Stimulated activated naive B cell treated with anti-CD40 and anti-IgM and Interleukin-4, amounts not matched to agents 10 μg/mL and 1 μg/mL and 100 μg/mL, for 72 hours (primary cell): ENCODE data around the gene ZSCAN12.
"Not testable (repeated sequence)": the region's sequence is repeated elsewhere in the genome, so short reads cannot be mapped to it uniquely, and the experiment has no call there.

Experiments used
- ATAC-seq, 2 donors: fragments of 150-1000 bp; cut with Tn5 transposase; replicated peaks; 2 replicates each; pipeline ENCODE4 v1.10.0; 2021; ENCODE audit warnings: moderate library complexity in 1 of 2
- DNase-seq: peaks from one replicate; pipeline ENCODE4 v3.0.0; 2021
- H3K27ac Mint-ChIP-seq: one replicate; pipeline ENCODE4 v1.8.0; 2022; ENCODE audit warnings: mild to moderate bottlenecking, mixed read lengths
- H3K27me3 Mint-ChIP-seq, 2 donors: one replicate each; pipeline ENCODE4 v1.8.0; 2022; ENCODE audit warnings: mixed read lengths in 2 of 2
- H3K36me3 Mint-ChIP-seq, 2 donors: one replicate each; pipeline ENCODE4 v1.8.0; 2022; ENCODE audit warnings: mixed read lengths in 2 of 2, mild to moderate bottlenecking in 1 of 2
- H3K4me1 Mint-ChIP-seq, 2 donors: one replicate each; pipeline ENCODE4 v1.8.0; 2022; ENCODE audit warnings: mixed read lengths in 2 of 2, mild to moderate bottlenecking in 1 of 2
- H3K4me3 Mint-ChIP-seq, 2 donors: one replicate each; pipeline ENCODE4 v1.8.0; 2022; ENCODE audit warnings: mild to moderate bottlenecking in 2 of 2, mixed read lengths in 2 of 2, moderate library complexity in 1 of 2
- H3K9me3 Mint-ChIP-seq, 2 donors: one replicate each; pipeline ENCODE4 v1.8.0; 2022; ENCODE audit warnings: mixed read lengths in 2 of 2, mild to moderate bottlenecking in 1 of 2

ZSCAN12 gene

DNA sequence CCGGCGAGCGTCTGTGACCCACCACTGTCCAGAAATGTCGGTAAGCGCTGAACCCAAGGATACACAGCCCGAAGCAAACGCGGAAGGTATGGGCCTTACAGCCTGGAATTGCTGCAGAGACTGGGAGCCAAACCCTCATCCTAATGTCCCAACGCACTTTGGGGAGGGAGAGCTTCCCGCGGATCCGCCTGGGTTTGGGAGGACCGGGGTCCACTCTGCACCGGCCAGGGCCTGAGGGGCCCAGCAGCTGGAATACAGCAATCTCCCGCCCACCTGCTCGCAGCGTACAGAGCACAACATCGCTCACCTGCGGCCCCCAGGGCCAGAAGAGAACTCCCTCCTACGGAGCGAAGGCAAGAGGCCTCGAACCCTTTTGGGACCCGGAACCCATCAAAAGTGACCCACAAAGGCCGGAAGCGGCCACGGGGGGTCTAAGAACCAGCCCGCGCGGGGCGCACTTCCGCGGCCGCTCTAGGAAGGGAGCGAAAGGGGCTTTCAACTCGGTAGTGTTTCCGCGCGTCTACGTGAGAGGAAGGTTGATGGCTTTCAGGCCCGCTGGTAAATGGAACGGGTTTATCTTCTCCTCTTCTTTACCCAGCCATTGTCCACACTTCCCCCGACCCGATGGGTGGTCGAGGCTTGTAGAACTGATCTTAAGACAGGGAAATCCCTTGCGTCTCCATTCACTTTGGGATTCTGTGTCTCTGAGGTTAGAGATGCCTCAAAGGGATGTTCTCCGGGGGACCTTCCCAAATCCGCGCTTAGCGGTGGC, at the start of gene ZSCAN12:
ZSCAN12 (minus strand) TSS at position 398 of the 772 bp plus-strand sequence. CDS start 1,342 bp downstream, outside the sequence.
- Mint-ChIP-seq H3K9me3 (no peaks in the 10 kb centered on the region), H3K27ac (peak within 1 kb of the TSS; percentile 97), H3K36me3 (peaks cover 32 to 38% of the 10 kb centered on the region in 2 donors), H3K27me3 (peaks cover 19 to 29% of the 10 kb centered on the region in 2 donors), H3K4me3 (peak within 1 kb of the TSS; percentile 94), H3K4me1 (peaks cover 27 to 46% of the 10 kb centered on the region in 2 donors)
- DNase-seq (peak; percentile 85), ATAC-seq (peak; percentile 96)

- Mint-ChIP-seq H3K36me3 (peaks cover 0 to 5% of the 10 kb centered on the region in 2 donors), H3K4me3 (no peak overlapping the region), H3K4me1 (peaks cover 6 to 8% of the 10 kb centered on the region in 2 donors)
These were observed 49.5 kb upstream of the ZSCAN12 start for GRCh38 chr6:28449056-28449455.

GRCh38 chr6:28447512-28447906, 48.0 kb upstream of the ZSCAN12 start:
- H3K27ac Mint-ChIP-seq, H3K4me3 Mint-ChIP-seq, H3K36me3 Mint-ChIP-seq, ATAC-seq, DNase-seq: not testable (repeated sequence)
- peaks cover 12 to 15% of the 10 kb centered on the region in 2 donors for H3K9me3 Mint-ChIP-seq
- H3K4me1 Mint-ChIP-seq, result peaks cover 6 to 23% of the 10 kb centered on the region in 2 donors
- peaks cover 39 to 53% of the 10 kb centered on the region in 2 donors for H3K27me3 Mint-ChIP-seq

More at GRCh38 chr6:28449056-28449455, 49.5 kb upstream of the ZSCAN12 start:
- Mint-ChIP-seq H3K9me3 (peaks cover 9 to 11% of the 10 kb centered on the region in 2 donors), H3K27ac (no peak overlapping the region), H3K27me3 (peaks cover 49 to 51% of the 10 kb centered on the region in 2 donors)
- DNase-seq (no peak), ATAC-seq (no peak)

DNA sequence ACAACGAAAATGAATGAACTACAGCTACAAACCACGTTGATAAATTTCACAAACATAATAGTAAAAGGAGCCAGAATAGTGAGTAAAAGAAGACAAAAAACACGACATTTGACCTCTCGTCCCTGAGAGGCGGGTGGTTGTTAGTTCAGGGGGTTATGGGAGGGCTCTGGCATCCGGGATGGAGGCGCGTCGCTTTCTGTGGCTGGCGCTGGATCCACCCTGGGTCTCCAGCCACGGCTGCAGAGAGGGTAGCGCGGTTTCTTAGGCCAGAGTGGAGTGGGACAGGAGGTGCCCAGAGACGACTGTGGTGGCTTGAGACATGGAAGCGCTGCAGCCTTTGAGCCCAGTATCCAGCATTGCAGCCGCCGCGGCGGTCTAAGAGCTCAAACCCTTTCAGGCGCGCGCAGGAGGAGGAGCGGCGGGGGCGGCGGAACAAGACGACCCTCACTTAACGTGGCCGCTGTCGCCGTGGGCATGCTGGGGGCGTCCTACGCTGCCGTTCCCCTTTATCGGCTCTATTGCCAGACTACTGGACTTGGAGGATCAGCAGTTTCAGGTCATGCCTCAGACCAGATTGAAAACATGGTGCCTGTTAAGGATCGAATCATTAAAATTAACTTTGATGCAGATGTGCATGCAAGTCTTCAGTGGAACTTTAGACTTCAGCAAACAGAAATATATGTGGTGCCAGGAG, 47.4 kb upstream of the ZSCAN12 start:
- H3K27me3 Mint-ChIP-seq, result peaks cover 34 to 49% of the 10 kb centered on the region in 2 donors
- H3K4me1 Mint-ChIP-seq, result peaks cover 6 to 23% of the 10 kb centered on the region in 2 donors
- H3K36me3 Mint-ChIP-seq, result peaks cover 4 to 9% of the 10 kb centered on the region in 2 donors
- no peak for DNase-seq
- H3K9me3 Mint-ChIP-seq, result peaks cover 12 to 15% of the 10 kb centered on the region in 2 donors
- H3K27ac Mint-ChIP-seq, result no peak overlapping the region
- ATAC-seq, result no peak
- H3K4me3 Mint-ChIP-seq, result peak overlapping the region; percentile 29 to 79

- H3K4me3 Mint-ChIP-seq, ATAC-seq, DNase-seq, H3K27ac Mint-ChIP-seq, H3K36me3 Mint-ChIP-seq: not testable (repeated sequence)
- peaks cover 18 to 31% of the 10 kb centered on the region in 2 donors for H3K27me3 Mint-ChIP-seq
- H3K9me3 Mint-ChIP-seq, result peaks cover 12% of the 10 kb centered on the region in 2 donors
- H3K4me1 Mint-ChIP-seq, result peaks cover 6 to 23% of the 10 kb centered on the region in 2 donors
These were observed 45.2 kb upstream of the ZSCAN12 start for GRCh38 chr6:28444759-28445158.

- Mint-ChIP-seq H3K27me3 (peaks cover 18 to 31% of the 10 kb centered on the region in 2 donors), H3K36me3 (peaks cover 4 to 9% of the 10 kb centered on the region in 2 donors), H3K4me3 (peak within 1 kb of the TSS; percentile 94 to 99), H3K9me3 (peaks cover 12% of the 10 kb centered on the region in 2 donors), H3K27ac (peak within 1 kb of the TSS; percentile 95), H3K4me1 (peaks cover 6 to 23% of the 10 kb centered on the region in 2 donors)
- DNase-seq, result peak; percentile 79
- ATAC-seq, result peak; percentile 96 to 98
These were observed 43.7 kb upstream of the ZSCAN12 start, which contains the start of gene ZSCAN23 for GRCh38 chr6:28443112-28443773. ZSCAN23 (minus strand) TSS chr6:28443491; CDS start chr6:28436266, 7,225 bp downstream.

- Mint-ChIP-seq H3K9me3 (peaks cover 12% of the 10 kb centered on the region in 2 donors), H3K27ac (peak overlapping the region; percentile 95), H3K36me3 (peaks cover 4 to 9% of the 10 kb centered on the region in 2 donors), H3K27me3 (peaks cover 18 to 31% of the 10 kb centered on the region in 2 donors), H3K4me3 (peak overlapping the region; percentile 94 to 99), H3K4me1 (peaks cover 6 to 23% of the 10 kb centered on the region in 2 donors)
- ATAC-seq (no peak), DNase-seq (no peak)
These were observed 43.0 kb upstream of the ZSCAN12 start for GRCh38 chr6:28442586-28442985.

DNA sequence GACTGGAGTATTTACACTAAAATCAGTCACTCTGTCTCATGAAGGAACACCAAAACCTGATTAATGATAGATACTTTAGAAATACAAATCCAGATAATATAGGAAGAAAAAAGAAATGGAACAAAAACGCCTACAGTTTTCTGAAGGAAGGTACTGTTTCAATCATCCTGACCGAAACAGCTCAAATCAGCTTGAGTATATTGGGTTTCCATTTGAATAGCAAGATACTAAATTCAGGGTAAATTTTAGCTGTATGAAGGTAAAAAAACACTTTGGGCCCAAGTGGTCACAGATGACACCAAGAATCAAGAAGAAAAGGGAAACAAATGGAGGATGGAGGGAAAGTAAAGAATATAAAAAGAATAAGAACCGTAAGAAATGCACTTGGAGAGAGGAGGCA, 36.9 kb upstream of the ZSCAN12 start:
- Mint-ChIP-seq H3K4me1 (no peaks in the 10 kb centered on the region), H3K9me3 (no peaks in the 10 kb centered on the region), H3K27ac (no peak overlapping the region), H3K36me3 (peaks cover 0 to 13% of the 10 kb centered on the region in 2 donors), H3K27me3 (peaks cover 0 to 20% of the 10 kb centered on the region in 2 donors), H3K4me3 (no peak overlapping the region)
- DNase-seq (no peak), ATAC-seq (no peak)

DNA sequence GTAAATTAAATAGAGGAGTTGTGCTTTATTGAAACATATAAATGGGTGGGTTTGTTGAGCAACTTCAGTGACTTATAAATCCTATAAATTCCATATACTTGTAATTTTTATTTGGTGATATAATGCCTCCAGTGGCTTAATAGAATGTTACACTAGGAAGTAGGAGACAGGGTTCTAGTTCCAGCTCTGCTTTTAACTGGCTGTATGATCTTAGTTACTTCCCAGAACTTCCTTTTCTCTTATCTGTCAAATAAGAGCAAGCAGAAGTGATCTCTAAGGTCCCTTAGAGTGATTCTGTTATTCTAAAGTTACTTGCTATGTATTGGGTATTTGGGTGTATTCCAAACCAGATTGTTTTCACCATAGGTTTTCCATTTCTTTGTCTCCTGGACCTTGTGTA, 33.6 kb upstream of the ZSCAN12 start:
- peaks cover 0 to 2% of the 10 kb centered on the region in 2 donors for H3K4me1 Mint-ChIP-seq

GRCh38 chr6:28429781-28430180, 30.2 kb upstream of the ZSCAN12 start:
- DNase-seq (no peak), ATAC-seq (no peak)
- Mint-ChIP-seq H3K4me3 (no peak overlapping the region), H3K27me3 (peaks cover 0 to 16% of the 10 kb centered on the region in 2 donors), H3K9me3 (no peaks in the 10 kb centered on the region), H3K36me3 (peaks cover 0 to 29% of the 10 kb centered on the region in 2 donors), H3K4me1 (peaks cover 6 to 9% of the 10 kb centered on the region in 2 donors), H3K27ac (no peak overlapping the region)

More for the DNA sequence above, 33.6 kb upstream of the ZSCAN12 start:
- Mint-ChIP-seq H3K4me3 (no peak overlapping the region), H3K27ac (no peak overlapping the region), H3K9me3 (no peaks in the 10 kb centered on the region), H3K36me3 (peaks cover 0 to 24% of the 10 kb centered on the region in 2 donors), H3K27me3 (peaks cover 0 to 30% of the 10 kb centered on the region in 2 donors)
- DNase-seq (no peak), ATAC-seq (no peak)

DNA sequence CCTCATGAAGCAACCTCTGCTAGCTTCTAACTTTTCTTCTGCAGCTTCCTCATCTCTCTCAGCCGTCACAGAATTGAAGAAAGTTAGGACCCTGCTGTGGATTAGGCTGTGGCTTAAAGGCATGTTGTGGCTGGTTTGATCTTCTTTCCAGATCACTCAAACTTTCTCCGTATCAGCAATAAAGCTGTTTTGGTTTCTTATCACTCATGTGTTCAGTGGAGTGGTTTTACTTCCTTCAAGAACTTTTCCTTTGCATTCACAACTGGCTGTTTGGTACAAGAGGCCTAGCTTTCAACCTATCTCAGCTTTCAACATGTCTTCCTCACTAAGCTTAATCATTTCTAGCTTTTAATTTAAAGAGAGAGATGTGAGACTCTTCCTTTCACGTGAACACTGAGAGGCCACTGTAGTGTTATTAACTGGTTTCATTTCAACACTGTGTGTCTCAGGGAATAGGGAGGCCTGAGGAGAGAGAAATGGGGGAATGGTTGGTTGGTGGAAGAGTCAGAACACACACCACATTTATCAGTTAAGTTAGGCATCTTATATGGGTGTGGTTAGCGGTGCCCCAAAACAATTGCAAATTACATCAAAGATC, 26.5 kb upstream of the ZSCAN12 start:
- H3K27ac Mint-ChIP-seq, result no peak overlapping the region
- peaks cover 0 to 40% of the 10 kb centered on the region in 2 donors for H3K36me3 Mint-ChIP-seq
- peaks cover 0 to 2% of the 10 kb centered on the region in 2 donors for H3K9me3 Mint-ChIP-seq
- DNase-seq (no peak), ATAC-seq (peak in 1 of 2 donors; percentile 49)
- H3K27me3 Mint-ChIP-seq, result peaks cover 4 to 41% of the 10 kb centered on the region in 2 donors
- H3K4me1 Mint-ChIP-seq, result peaks cover 6 to 9% of the 10 kb centered on the region in 2 donors
- H3K4me3 Mint-ChIP-seq, result no peak overlapping the region

DNA sequence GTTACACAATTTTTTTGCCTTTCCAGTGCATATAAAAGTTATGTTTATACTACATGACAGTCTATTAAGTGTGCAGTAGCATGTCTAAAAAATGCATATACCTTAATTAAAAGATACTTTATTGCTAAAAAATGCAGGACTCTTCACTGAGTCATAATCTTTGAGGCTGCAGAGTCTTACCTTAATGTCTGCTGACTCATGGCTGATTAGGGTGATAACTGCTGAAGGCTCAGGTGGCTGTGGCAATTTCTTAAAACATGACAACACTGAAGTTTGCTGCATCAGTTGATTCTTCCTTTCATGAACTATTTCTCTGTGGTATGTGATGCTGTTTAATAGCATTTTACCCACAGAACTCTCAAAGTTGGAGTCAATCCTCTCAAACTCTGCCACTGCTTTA, 24.6 kb upstream of the ZSCAN12 start:
- H3K27me3 Mint-ChIP-seq, result peaks cover 4 to 37% of the 10 kb centered on the region in 2 donors
- no peak overlapping the region for H3K4me3 Mint-ChIP-seq
- peaks cover 0 to 2% of the 10 kb centered on the region in 2 donors for H3K9me3 Mint-ChIP-seq
- H3K36me3 Mint-ChIP-seq, result peaks cover 0 to 32% of the 10 kb centered on the region in 2 donors
- no peak for ATAC-seq
- H3K4me1 Mint-ChIP-seq, result peaks cover 6 to 9% of the 10 kb centered on the region in 2 donors
- DNase-seq, result no peak
- H3K27ac Mint-ChIP-seq, result no peak overlapping the region

GRCh38 chr6:28423546-28423945, 24.0 kb upstream of the ZSCAN12 start:
- peaks cover 4 to 37% of the 10 kb centered on the region in 2 donors for H3K27me3 Mint-ChIP-seq
- ATAC-seq, result no peak
- H3K4me3 Mint-ChIP-seq, result no peak overlapping the region

More at GRCh38 chr6:28423546-28423945, 24.0 kb upstream of the ZSCAN12 start:
- Mint-ChIP-seq H3K9me3 (peaks cover 0 to 2% of the 10 kb centered on the region in 2 donors), H3K36me3 (peaks cover 0 to 32% of the 10 kb centered on the region in 2 donors), H3K27ac (no peak overlapping the region), H3K4me1 (peaks cover 6 to 7% of the 10 kb centered on the region in 2 donors)
- DNase-seq, result no peak
